GM12865 (cell line): ENCODE measurements around the gene RNU1-1.
"Not testable (repeated sequence)": the region's sequence is repeated elsewhere in the genome, so short reads cannot be mapped to it uniquely, and the experiment has no call there.

Experiments
- DNase-seq: peaks from one replicate; pipeline ENCODE4 v3.0.0; 2010; ENCODE audit warnings: low read depth
- H3K4me3 ChIP-seq: 2 replicates; pipeline ENCODE4 v1.5.1; 2011; ENCODE audit warnings: mild to moderate bottlenecking, low read depth, low read length, control low read depth

Gene RNU1-1

GRCh38 chr1:16514107-16515055 is at the start of gene RNU1-1:
RNU1-1 (minus strand) TSS chr1:16514285.
- H3K4me3 ChIP-seq, result peak within 1 kb of the TSS; percentile 49
- peak; percentile 77 for DNase-seq

GRCh38 chr1:16561035-16561434 is 47.0 kb upstream of the RNU1-1 start:
- not testable (repeated sequence) for DNase-seq, H3K4me3 ChIP-seq

- DNase-seq, result not testable (repeated sequence)
These were observed 46.4 kb upstream of the RNU1-1 start for GRCh38 chr1:16560498-16560897.

GRCh38 chr1:16559688-16560087 is 45.6 kb upstream of the RNU1-1 start:
- not testable (repeated sequence) for DNase-seq, H3K4me3 ChIP-seq

More at GRCh38 chr1:16560498-16560897, 46.4 kb upstream of the RNU1-1 start:
- not testable (repeated sequence) for H3K4me3 ChIP-seq

GRCh38 chr1:16557034-16557433 is 42.9 kb upstream of the RNU1-1 start:
- not testable (repeated sequence) for H3K4me3 ChIP-seq, DNase-seq

GRCh38 chr1:16553244-16553643 is 39.2 kb upstream of the RNU1-1 start:
- not testable (repeated sequence) for H3K4me3 ChIP-seq, DNase-seq

GRCh38 chr1:16550212-16550918 is 36.3 kb upstream of the RNU1-1 start:
- H3K4me3 ChIP-seq, DNase-seq: not testable (repeated sequence)

GRCh38 chr1:16549545-16549944 is 35.5 kb upstream of the RNU1-1 start:
- not testable (repeated sequence) for DNase-seq, H3K4me3 ChIP-seq

- DNase-seq, H3K4me3 ChIP-seq: not testable (repeated sequence)
These were observed 33.6 kb upstream of the RNU1-1 start for GRCh38 chr1:16547502-16548241.

- DNase-seq, result peak; percentile 24
- H3K4me3 ChIP-seq, result not testable (repeated sequence)
These were observed 31.6 kb upstream of the RNU1-1 start for GRCh38 chr1:16545682-16546095.

- DNase-seq, H3K4me3 ChIP-seq: not testable (repeated sequence)
These were observed 26.4 kb upstream of the RNU1-1 start for GRCh38 chr1:16540421-16540893.

GRCh38 chr1:16537528-16537927 is 23.4 kb upstream of the RNU1-1 start:
- H3K4me3 ChIP-seq, DNase-seq: not testable (repeated sequence)

- not testable (repeated sequence) for DNase-seq, H3K4me3 ChIP-seq
These were observed 22.7 kb upstream of the RNU1-1 start for GRCh38 chr1:16536796-16537195.

- not testable (repeated sequence) for H3K4me3 ChIP-seq, DNase-seq
These were observed 21.8 kb upstream of the RNU1-1 start for GRCh38 chr1:16535898-16536297.

GRCh38 chr1:16535487-16535886 is 21.4 kb upstream of the RNU1-1 start:
- not testable (repeated sequence) for DNase-seq

GRCh38 chr1:16534829-16535456 is 20.9 kb upstream of the RNU1-1 start:
- not testable (repeated sequence) for H3K4me3 ChIP-seq
- DNase-seq, result peak; percentile 66

More at GRCh38 chr1:16535487-16535886, 21.4 kb upstream of the RNU1-1 start:
- not testable (repeated sequence) for H3K4me3 ChIP-seq

- H3K4me3 ChIP-seq, DNase-seq: not testable (repeated sequence)
These were observed 20.2 kb upstream of the RNU1-1 start for GRCh38 chr1:16534239-16534828.
